HUES64 (cell line): ENCODE results near the gene GLT8D1.
"Not testable (repeated sequence)": the region's sequence is repeated elsewhere in the genome, so short reads cannot be mapped to it uniquely, and the experiment has no call there.

Source experiments
- H3K27ac ChIP-seq: 2 replicates; pipeline ENCODE4 v1.7.0; 2013; ENCODE audit warnings: low read depth, low read length, inconsistent platforms
- H3K27me3 ChIP-seq: 2 replicates; pipeline ENCODE4 v1.6.1; 2013; ENCODE audit warnings: mild to moderate bottlenecking, low read length; ENCODE audit not compliant: insufficient read depth
- H3K36me3 ChIP-seq: 2 replicates; pipeline ENCODE4 v1.6.1; 2013; ENCODE audit warnings: mild to moderate bottlenecking, low read length; ENCODE audit not compliant: insufficient read depth
- H3K4me1 ChIP-seq: 2 replicates; pipeline ENCODE4 v1.6.1; 2013; ENCODE audit warnings: mild to moderate bottlenecking, low read length, moderate library complexity; ENCODE audit not compliant: insufficient read depth
- H3K4me3 ChIP-seq: 2 replicates; pipeline ENCODE4 v1.5.1; 2013; ENCODE audit warnings: mild to moderate bottlenecking, low read length, moderate library complexity
- H3K9ac ChIP-seq: 2 replicates; pipeline ENCODE4 v1.6.1; 2013; ENCODE audit warnings: mild to moderate bottlenecking, low read depth, low read length
- H3K9me3 ChIP-seq: 2 replicates; pipeline ENCODE4 v1.6.1; 2013; ENCODE audit warnings: low read depth, low read length; ENCODE audit not compliant: insufficient read depth
- WGBS: fragments of 150-250, 120-280 bp; methylation state at CpG from one replicate; pipeline ENCODE4 v1.1.7; 2013; ENCODE audit warnings: missing lambda C conversion rate; 5-methylcytosine and 5-hydroxymethylcytosine counted together

GLT8D1 gene

GRCh38 chr3:52728753-52729152 lies 23.2 kb upstream of the GLT8D1 start:
- H3K27me3 ChIP-seq, H3K9me3 ChIP-seq, H3K4me1 ChIP-seq, H3K9ac ChIP-seq, H3K4me3 ChIP-seq, H3K27ac ChIP-seq: not testable (repeated sequence)
- H3K36me3 ChIP-seq: peaks cover 40% of the 10 kb centered on the region
- 94% methylated on average over 3 of the region's 3 CpGs for WGBS

GRCh38 chr3:52724511-52724910 lies 18.9 kb upstream of the GLT8D1 start:
- Histone ChIP-seq H3K4me1 (no peaks in the 10 kb centered on the region), H3K27me3 (no peaks in the 10 kb centered on the region), H3K4me3 (no peak overlapping the region), H3K27ac (no peak overlapping the region), H3K36me3 (peaks cover 4% of the 10 kb centered on the region; the same call in 1 of the 2 replicates), H3K9ac (no peak overlapping the region), H3K9me3 (no peaks in the 10 kb centered on the region)
- WGBS: 100% methylated on average over 1 of the region's 1 CpG

- no peaks in the 10 kb centered on the region for H3K27me3 ChIP-seq
- H3K27ac ChIP-seq: no peak overlapping the region
- no peaks in the 10 kb centered on the region for H3K4me1 ChIP-seq
- peaks cover 7% of the 10 kb centered on the region; the same call in 1 of the 2 replicates for H3K36me3 ChIP-seq
- H3K9ac ChIP-seq: no peak overlapping the region
- 93% methylated on average over 5 of the region's 5 CpGs for WGBS
- no peaks in the 10 kb centered on the region for H3K9me3 ChIP-seq
- no peak overlapping the region for H3K4me3 ChIP-seq
These were observed 18.3 kb upstream of the GLT8D1 start for GRCh38 chr3:52723935-52724334.

- Histone ChIP-seq H3K9me3 (no peaks in the 10 kb centered on the region), H3K4me1 (no peaks in the 10 kb centered on the region), H3K9ac (no peak overlapping the region), H3K27me3 (no peaks in the 10 kb centered on the region), H3K27ac (no peak overlapping the region), H3K4me3 (no peak overlapping the region), H3K36me3 (peaks cover 7% of the 10 kb centered on the region; the same call in 1 of the 2 replicates)
- 94% methylated on average over 7 of the region's 7 CpGs for WGBS
These were observed 16.9 kb upstream of the GLT8D1 start for GRCh38 chr3:52722491-52722890.

- Histone ChIP-seq H3K4me3 (no peak overlapping the region), H3K9me3 (no peaks in the 10 kb centered on the region), H3K9ac (no peak overlapping the region), H3K27me3 (no peaks in the 10 kb centered on the region), H3K4me1 (no peaks in the 10 kb centered on the region), H3K36me3 (peaks cover 7% of the 10 kb centered on the region; the same call in 1 of the 2 replicates), H3K27ac (no peak overlapping the region)
- 91% methylated on average over 1 of the region's 1 CpG for WGBS
These were observed 16.1 kb upstream of the GLT8D1 start for GRCh38 chr3:52721730-52722008.

GRCh38 chr3:52721002-52721729 lies 15.6 kb upstream of the GLT8D1 start:
- no peaks in the 10 kb centered on the region for H3K9me3 ChIP-seq

GRCh38 chr3:52719618-52720017 lies 14.0 kb upstream of the GLT8D1 start:
- Histone ChIP-seq H3K27ac (no peak overlapping the region), H3K4me3 (no peak overlapping the region), H3K36me3 (peaks cover 7% of the 10 kb centered on the region; the same call in 1 of the 2 replicates), H3K9me3 (no peaks in the 10 kb centered on the region), H3K9ac (no peak overlapping the region), H3K4me1 (no peaks in the 10 kb centered on the region), H3K27me3 (no peaks in the 10 kb centered on the region)

More at GRCh38 chr3:52721002-52721729, 15.6 kb upstream of the GLT8D1 start:
- H3K4me1 ChIP-seq: no peaks in the 10 kb centered on the region
- H3K36me3 ChIP-seq: peaks cover 7% of the 10 kb centered on the region; the same call in 1 of the 2 replicates
- H3K4me3 ChIP-seq: no peak overlapping the region
- WGBS: 94% methylated on average over 6 of the region's 6 CpGs
- H3K27ac ChIP-seq: no peak overlapping the region
- no peak overlapping the region for H3K9ac ChIP-seq
- no peaks in the 10 kb centered on the region for H3K27me3 ChIP-seq

GRCh38 chr3:52715714-52716305 lies 10.2 kb upstream of the GLT8D1 start:
- H3K36me3 ChIP-seq: peaks cover 19% of the 10 kb centered on the region
- H3K9ac ChIP-seq: no peak overlapping the region
- H3K27me3 ChIP-seq: no peaks in the 10 kb centered on the region
- no peak overlapping the region for H3K27ac ChIP-seq
- H3K4me3 ChIP-seq: no peak overlapping the region
- 95% methylated on average over 11 of the region's 11 CpGs for WGBS
- H3K4me1 ChIP-seq: no peaks in the 10 kb centered on the region
- no peaks in the 10 kb centered on the region for H3K9me3 ChIP-seq

- Histone ChIP-seq H3K36me3 (peaks cover 27% of the 10 kb centered on the region), H3K27ac (no peak overlapping the region; the same call in 1 of the 2 replicates), H3K9ac (no peak overlapping the region)
These were observed 9.0 kb upstream of the GLT8D1 start for GRCh38 chr3:52714335-52715302.

GRCh38 chr3:52712291-52713212 lies 7.0 kb upstream of the GLT8D1 start:
- Histone ChIP-seq H3K27ac (no peak overlapping the region), H3K27me3 (no peaks in the 10 kb centered on the region), H3K36me3 (peaks cover 44% of the 10 kb centered on the region), H3K9me3 (no peaks in the 10 kb centered on the region), H3K4me3 (no peak overlapping the region), H3K9ac (no peak overlapping the region), H3K4me1 (no peaks in the 10 kb centered on the region)
- WGBS: 95% methylated on average over 17 of the region's 17 CpGs

More at GRCh38 chr3:52714335-52715302, 9.0 kb upstream of the GLT8D1 start:
- no peaks in the 10 kb centered on the region for H3K4me1 ChIP-seq
- H3K4me3 ChIP-seq: peak overlapping the region; percentile 57
- H3K9me3 ChIP-seq: no peaks in the 10 kb centered on the region
- 35% methylated on average over 39 of the region's 39 CpGs for WGBS
- no peaks in the 10 kb centered on the region for H3K27me3 ChIP-seq
